Measurements from ENCODE around the gene DPYD.
A peak's percentile ranks its signal among the peaks of the same experiment; 100 is the strongest.

DPYD gene

DNA sequence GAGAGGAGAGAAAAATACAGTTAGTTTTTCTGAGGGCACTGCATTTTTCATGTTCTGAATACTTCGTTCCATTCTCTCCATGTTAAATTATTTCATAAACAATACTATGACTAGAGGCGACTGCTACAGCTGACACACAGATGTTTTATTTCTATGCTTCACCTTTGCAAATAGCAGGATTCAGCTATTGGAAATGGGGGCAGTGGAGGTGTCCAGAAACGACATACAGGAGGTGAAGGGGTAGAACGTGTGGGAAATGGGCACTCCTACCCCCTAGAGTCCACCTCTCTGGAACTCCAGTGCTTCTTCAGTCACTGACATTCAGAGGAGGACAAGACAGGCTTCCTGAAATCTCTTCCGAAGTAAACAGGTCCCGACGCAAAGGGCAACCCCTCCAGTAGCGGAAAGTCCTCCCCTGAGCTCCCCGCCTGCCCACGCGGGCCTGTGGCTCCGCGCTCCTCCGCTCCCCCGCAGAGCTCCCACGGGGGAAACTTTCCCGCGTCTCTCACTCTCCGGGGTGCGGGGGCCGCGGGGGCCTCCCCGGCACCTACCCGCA is 480 bp downstream of the DPYD start:
- Histone ChIP-seq H3K4me3 (peak overlapping the region; percentile 32), H3K36me3 (replicated peaks) (no peaks in the 10 kb centered on the region), H3K4me1 (peaks cover 8% of the 10 kb centered on the region), H3K27me3 (ENCODE audit: low read depth) (peaks cover 45% of the 10 kb centered on the region), H3K9me3 (no peaks in the 10 kb centered on the region)
- in situ Hi-C loops (cut with MboI; ENCODE audit: low sequenced_read_pairs), result no loop called here
- peak in 1 of 2 experiments; percentile 10 for DNase-seq (ENCODE audit: low spot score in 2 of 2)

- Histone ChIP-seq H3K4me3 (no peak overlapping the region), H3K27me3 (ENCODE audit: low read depth) (peaks cover 48% of the 10 kb centered on the region), H3K4me1 (peaks cover 8% of the 10 kb centered on the region), H3K9me3 (no peaks in the 10 kb centered on the region), H3K36me3 (replicated peaks) (no peaks in the 10 kb centered on the region)
- no peak for DNase-seq (ENCODE audit: low spot score in 2 of 2)
- in situ Hi-C loops (cut with MboI; ENCODE audit: low sequenced_read_pairs), result no loop called here
Measured at GRCh38 chr1:97919585-97920261, 1.1 kb downstream of the DPYD start.

GRCh38 chr1:97918961-97919360 is 1.9 kb downstream of the DPYD start:
- Histone ChIP-seq H3K36me3 (replicated peaks) (no peaks in the 10 kb centered on the region), H3K27me3 (ENCODE audit: low read depth) (peaks cover 51% of the 10 kb centered on the region), H3K4me3 (no peak overlapping the region), H3K4me1 (peaks cover 8% of the 10 kb centered on the region), H3K9me3 (no peaks in the 10 kb centered on the region)
- in situ Hi-C loops (cut with MboI; ENCODE audit: low sequenced_read_pairs), result no loop called here
- DNase-seq (ENCODE audit: low spot score in 2 of 2), result no peak

DNA sequence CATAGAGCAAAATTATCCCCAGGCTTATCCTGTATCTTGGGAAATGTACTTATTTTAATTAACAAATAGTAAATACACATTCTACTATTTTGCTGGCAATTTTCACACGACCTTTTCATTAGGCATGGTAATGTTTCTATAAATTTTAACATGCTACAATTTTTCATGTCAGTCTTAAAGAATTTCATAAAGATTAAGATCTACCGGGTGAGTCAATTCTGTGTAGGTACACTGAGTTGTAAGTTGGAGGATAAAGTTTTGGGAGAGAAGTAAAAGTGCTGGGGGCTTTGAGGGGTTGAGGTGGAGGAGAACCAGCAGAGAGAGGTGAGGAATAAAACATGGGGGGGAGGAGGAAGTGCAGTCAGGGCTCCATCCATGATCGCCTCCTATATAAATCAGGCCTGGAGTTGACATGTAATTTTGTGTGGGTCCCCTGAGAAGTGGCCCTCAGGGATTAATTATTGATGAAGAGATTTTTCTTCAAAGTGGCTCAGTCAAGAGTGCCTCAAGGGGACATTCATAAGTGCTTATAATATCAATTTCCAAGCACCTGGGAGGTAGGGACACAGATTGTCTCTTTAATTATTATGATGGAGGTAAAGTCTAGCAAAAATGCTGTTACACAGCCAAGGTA is 7.2 kb downstream of the DPYD start:
- no peaks in the 10 kb centered on the region for H3K9me3 ChIP-seq
- no peaks in the 10 kb centered on the region for H3K36me3 ChIP-seq (replicated peaks)
- in situ Hi-C loops (cut with MboI; ENCODE audit: low sequenced_read_pairs), result no loop called here
- no peak overlapping the region for H3K4me3 ChIP-seq
- peaks cover 30% of the 10 kb centered on the region for H3K27me3 ChIP-seq (ENCODE audit: low read depth)
- H3K4me1 ChIP-seq, result no peaks in the 10 kb centered on the region
- DNase-seq (ENCODE audit: low spot score in 2 of 2), result no peak

GRCh38 chr1:97911266-97912215 is 9.3 kb downstream of the DPYD start:
- Histone ChIP-seq H3K36me3 (replicated peaks) (no peaks in the 10 kb centered on the region), H3K27me3 (ENCODE audit: low read depth) (peaks cover 14% of the 10 kb centered on the region; the same call in 1 of the 2 replicates), H3K4me3 (no peak overlapping the region), H3K4me1 (no peaks in the 10 kb centered on the region), H3K9me3 (no peaks in the 10 kb centered on the region)
- DNase-seq (ENCODE audit: low spot score in 2 of 2), result no peak
- in situ Hi-C loops (cut with MboI; ENCODE audit: low sequenced_read_pairs), result no loop called here

DNA sequence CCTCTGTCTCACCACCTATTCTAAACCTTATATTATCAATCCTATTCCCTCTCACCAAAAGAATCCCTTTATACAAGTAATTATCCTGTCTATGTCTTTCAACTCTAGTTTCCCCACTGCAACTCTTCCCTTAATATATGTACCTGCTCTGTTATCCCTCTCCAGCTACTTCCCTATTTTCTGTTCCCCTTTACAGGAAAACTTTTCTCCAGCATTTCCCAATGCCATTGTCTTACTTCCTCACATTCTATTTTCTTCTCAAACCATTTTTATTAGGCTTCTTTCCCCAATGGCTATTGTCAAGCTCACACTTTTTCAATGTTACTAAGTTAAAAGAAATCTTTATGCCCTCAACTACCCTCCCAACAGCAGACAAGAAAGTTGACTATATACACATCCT is 11.6 kb downstream of the DPYD start:
- Histone ChIP-seq H3K9me3 (no peaks in the 10 kb centered on the region), H3K36me3 (replicated peaks) (no peaks in the 10 kb centered on the region), H3K4me3 (no peak overlapping the region), H3K27me3 (ENCODE audit: low read depth) (no peaks in the 10 kb centered on the region; the same call in 1 of the 2 replicates), H3K4me1 (no peaks in the 10 kb centered on the region)
- in situ Hi-C loops (cut with MboI; ENCODE audit: low sequenced_read_pairs), result no loop called here
- no peak for DNase-seq (ENCODE audit: low spot score in 2 of 2)

DNA sequence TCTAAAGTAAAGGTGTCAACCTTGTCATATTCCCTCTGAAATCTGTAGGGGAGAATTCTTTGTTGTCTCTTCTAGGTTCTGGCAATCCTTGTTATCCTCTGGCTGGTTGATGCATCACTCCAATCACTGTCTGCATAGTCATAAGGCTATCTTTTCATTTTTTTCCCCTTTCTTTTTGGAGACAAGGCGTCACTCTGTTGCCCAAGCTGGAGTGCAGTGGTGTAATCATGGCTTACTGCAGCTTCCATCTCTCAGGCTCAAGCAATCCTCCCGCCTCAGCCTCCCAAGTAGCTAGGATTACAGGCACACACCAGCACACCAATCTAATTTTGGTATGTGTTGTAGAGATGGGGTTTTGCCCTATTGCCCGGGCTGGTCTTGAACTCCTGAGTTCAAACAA is 12.9 kb downstream of the DPYD start:
- Histone ChIP-seq H3K4me3 (no peak overlapping the region), H3K27me3 (ENCODE audit: low read depth) (no peaks in the 10 kb centered on the region), H3K4me1 (no peaks in the 10 kb centered on the region), H3K36me3 (replicated peaks) (no peaks in the 10 kb centered on the region), H3K9me3 (no peaks in the 10 kb centered on the region)
- DNase-seq (ENCODE audit: low spot score in 2 of 2), result no peak
- in situ Hi-C loops (cut with MboI; ENCODE audit: low sequenced_read_pairs), result no loop called here

DNA sequence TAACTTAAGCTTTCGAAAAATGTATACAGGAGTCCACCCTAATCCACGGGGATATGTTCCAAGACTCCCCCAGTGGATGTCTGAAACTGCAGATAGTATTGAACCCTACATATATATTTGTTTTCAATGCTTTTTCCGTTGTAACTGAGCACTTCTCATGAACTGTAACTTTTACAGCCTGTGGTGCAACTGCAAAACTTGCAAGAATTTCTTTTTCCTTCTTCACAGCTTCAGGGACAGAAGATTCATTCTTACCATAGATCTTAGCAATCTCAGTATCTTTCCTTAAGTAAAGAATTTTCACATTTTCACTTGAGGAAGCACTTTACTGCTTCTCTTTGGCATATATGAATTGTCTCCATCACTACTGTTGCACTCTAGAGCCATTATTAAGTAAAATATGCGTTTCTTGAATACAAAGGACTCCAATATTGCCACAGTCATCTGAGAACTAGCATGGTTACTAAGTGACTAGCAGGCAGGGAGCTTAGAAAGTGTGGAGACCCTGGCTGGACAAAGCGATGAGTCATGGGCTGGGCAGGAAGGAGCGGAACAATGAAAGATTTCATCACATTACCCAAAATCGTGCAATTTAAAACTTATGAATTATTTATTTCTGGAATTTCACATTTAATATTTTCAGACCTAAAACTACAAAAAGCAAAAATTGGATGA is 14.1 kb downstream of the DPYD start:
- no peaks in the 10 kb centered on the region for H3K27me3 ChIP-seq (ENCODE audit: low read depth)
- no peak for DNase-seq (ENCODE audit: low spot score in 2 of 2)

GRCh38 chr1:97905141-97905940 is 15.5 kb downstream of the DPYD start:
- H3K4me1 ChIP-seq, result no peaks in the 10 kb centered on the region
- H3K9me3 ChIP-seq, result no peaks in the 10 kb centered on the region

More for the DNA sequence above, 14.1 kb downstream of the DPYD start:
- Histone ChIP-seq H3K9me3 (no peaks in the 10 kb centered on the region), H3K36me3 (replicated peaks) (no peaks in the 10 kb centered on the region), H3K4me1 (no peaks in the 10 kb centered on the region), H3K4me3 (no peak overlapping the region)
- in situ Hi-C loops (cut with MboI; ENCODE audit: low sequenced_read_pairs), result no loop called here

DNA sequence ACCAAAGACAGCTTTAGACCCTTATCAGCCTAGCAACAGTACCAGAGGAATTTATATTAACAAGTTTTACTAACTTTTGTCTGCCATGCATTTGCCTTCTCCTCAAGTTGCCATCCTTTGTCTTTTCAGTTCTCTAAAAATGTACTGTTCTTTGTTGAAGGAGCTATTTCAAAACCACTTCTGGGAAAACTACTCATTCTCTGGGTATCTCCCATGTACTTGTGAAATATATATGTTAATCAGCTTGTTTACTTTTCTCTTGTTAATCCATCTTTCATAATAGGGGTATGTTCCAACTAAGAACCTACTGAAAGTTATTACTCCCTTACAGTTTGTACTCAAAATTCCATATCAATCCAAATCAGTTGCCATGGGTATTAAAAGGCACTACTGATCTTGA is 16.3 kb downstream of the DPYD start:
- in situ Hi-C loops (cut with MboI; ENCODE audit: low sequenced_read_pairs), result no loop called here
- H3K36me3 ChIP-seq (replicated peaks), result no peaks in the 10 kb centered on the region
- no peak overlapping the region for H3K4me3 ChIP-seq
- no peaks in the 10 kb centered on the region for H3K27me3 ChIP-seq (ENCODE audit: low read depth)
- peak in 1 of 2 experiments; percentile 31 for DNase-seq (ENCODE audit: low spot score in 2 of 2)
- H3K4me1 ChIP-seq, result no peaks in the 10 kb centered on the region
- H3K9me3 ChIP-seq, result no peaks in the 10 kb centered on the region

More at GRCh38 chr1:97905141-97905940, 15.5 kb downstream of the DPYD start:
- DNase-seq (ENCODE audit: low spot score in 2 of 2), result peak in 1 of 2 experiments; percentile 7
- in situ Hi-C loops (cut with MboI; ENCODE audit: low sequenced_read_pairs), result no loop called here
- Histone ChIP-seq H3K4me3 (no peak overlapping the region), H3K36me3 (replicated peaks) (no peaks in the 10 kb centered on the region), H3K27me3 (ENCODE audit: low read depth) (no peaks in the 10 kb centered on the region)

DNA sequence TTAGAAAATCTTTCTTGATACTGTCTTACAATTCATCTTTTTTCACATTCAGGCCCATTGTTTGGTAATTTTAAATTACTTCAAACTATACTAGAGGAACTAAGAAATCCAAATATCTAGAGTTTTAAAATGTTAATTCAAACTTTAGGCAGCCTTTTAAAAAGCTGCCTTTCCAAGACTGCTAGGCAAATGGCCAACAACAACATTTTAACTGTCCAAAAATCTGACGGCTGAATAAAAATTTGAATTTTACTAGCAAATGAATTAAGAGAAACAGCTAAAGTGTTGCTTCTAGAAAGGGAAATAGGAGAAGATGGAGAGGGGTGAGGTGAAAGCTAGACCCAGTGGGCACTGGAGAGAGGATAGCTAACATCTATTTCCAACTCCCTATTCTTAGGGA is 17.2 kb downstream of the DPYD start:
- Histone ChIP-seq H3K36me3 (replicated peaks) (no peaks in the 10 kb centered on the region), H3K9me3 (no peaks in the 10 kb centered on the region), H3K27me3 (ENCODE audit: low read depth) (no peaks in the 10 kb centered on the region), H3K4me1 (no peaks in the 10 kb centered on the region), H3K4me3 (no peak overlapping the region)
- in situ Hi-C loops (cut with MboI; ENCODE audit: low sequenced_read_pairs), result no loop called here
- no peak for DNase-seq (ENCODE audit: low spot score in 2 of 2)

DNA sequence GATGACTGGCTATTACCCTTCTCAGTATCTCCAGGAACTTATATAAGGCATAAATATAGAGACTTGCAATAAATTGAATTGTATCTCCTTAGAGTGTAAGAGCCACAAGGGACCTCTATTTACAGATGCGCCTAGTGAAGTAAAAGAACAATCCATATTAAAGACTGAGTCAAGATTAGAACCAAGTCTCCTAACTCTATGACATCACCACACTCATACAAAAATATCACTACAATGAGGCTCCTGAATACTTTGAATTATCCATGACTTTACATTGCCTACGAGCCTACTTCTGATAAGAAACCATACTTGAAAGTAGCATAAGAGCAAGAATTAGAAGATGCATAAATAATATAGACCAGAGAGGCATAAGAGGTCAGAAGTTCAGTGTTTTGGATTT is 18.8 kb downstream of the DPYD start:
- no peak overlapping the region for H3K4me3 ChIP-seq
- no peaks in the 10 kb centered on the region for H3K36me3 ChIP-seq (replicated peaks)
- in situ Hi-C loops (cut with MboI; ENCODE audit: low sequenced_read_pairs), result no loop called here
- H3K9me3 ChIP-seq, result no peaks in the 10 kb centered on the region
- H3K27me3 ChIP-seq (ENCODE audit: low read depth), result no peaks in the 10 kb centered on the region
- H3K4me1 ChIP-seq, result no peaks in the 10 kb centered on the region
- DNase-seq (ENCODE audit: low spot score in 2 of 2), result no peak
